Measurements from ENCODE around the gene CSF1R. TPM values are rescaled to one million over a fixed set of nuclear protein-coding genes. Genes with fewer than 3 reads are reported as not detected.

The CSF1R gene
- total RNA-seq, 1 donor from 2014 or later, result not detected

- TF ChIP-seq CTCF (IDR thresholded peaks at IDR 0.05; ENCODE audit: partially characterized antibody, unreplicated experiment), result no peak
- H3K4me3 Mint-ChIP-seq (ENCODE audit: unreplicated experiment), result no peak overlapping the region
- H3K27ac Mint-ChIP-seq (ENCODE audit: unreplicated experiment), result no peak overlapping the region
These were observed 8.2 kb downstream of the CSF1R start for GRCh38 chr5:150077996-150078801.

GRCh38 chr5:150077060-150077459 lies 9.3 kb downstream of the CSF1R start:
- Mint-ChIP-seq H3K4me1 (ENCODE audit: low read depth, unreplicated experiment) (no peaks in the 10 kb centered on the region), H3K36me3 (ENCODE audit: unreplicated experiment) (peaks cover 4% of the 10 kb centered on the region), H3K4me3 (ENCODE audit: unreplicated experiment) (no peak overlapping the region), H3K27ac (ENCODE audit: unreplicated experiment) (no peak overlapping the region), H3K27me3 (ENCODE audit: unreplicated experiment) (peaks cover 3% of the 10 kb centered on the region), H3K9me3 (ENCODE audit: unreplicated experiment) (peaks cover 2% of the 10 kb centered on the region)
- no peak for DNase-seq
- TF ChIP-seq CTCF (IDR thresholded peaks at IDR 0.05; ENCODE audit: partially characterized antibody, unreplicated experiment), result no peak

More at GRCh38 chr5:150077996-150078801, 8.2 kb downstream of the CSF1R start:
- Mint-ChIP-seq H3K9me3 (ENCODE audit: unreplicated experiment) (peaks cover 2% of the 10 kb centered on the region), H3K4me1 (ENCODE audit: low read depth, unreplicated experiment) (no peaks in the 10 kb centered on the region), H3K36me3 (ENCODE audit: unreplicated experiment) (no peaks in the 10 kb centered on the region), H3K27me3 (ENCODE audit: unreplicated experiment) (peaks cover 3% of the 10 kb centered on the region)
- no peak for DNase-seq

- peaks cover 3% of the 10 kb centered on the region for H3K27me3 Mint-ChIP-seq (ENCODE audit: unreplicated experiment)
- no peak for DNase-seq
- no peak for TF ChIP-seq CTCF (IDR thresholded peaks at IDR 0.05; ENCODE audit: partially characterized antibody, unreplicated experiment)
- H3K4me3 Mint-ChIP-seq (ENCODE audit: unreplicated experiment), result no peak overlapping the region
- H3K4me1 Mint-ChIP-seq (ENCODE audit: low read depth, unreplicated experiment), result no peaks in the 10 kb centered on the region
- H3K27ac Mint-ChIP-seq (ENCODE audit: unreplicated experiment), result no peak overlapping the region
- H3K9me3 Mint-ChIP-seq (ENCODE audit: unreplicated experiment), result no peaks in the 10 kb centered on the region
- peaks cover 4% of the 10 kb centered on the region for H3K36me3 Mint-ChIP-seq (ENCODE audit: unreplicated experiment)
These were observed 10.5 kb downstream of the CSF1R start for GRCh38 chr5:150075806-150076205.

GRCh38 chr5:150075233-150075632 lies 11.1 kb downstream of the CSF1R start:
- no peak overlapping the region for H3K4me3 Mint-ChIP-seq (ENCODE audit: unreplicated experiment)

More at GRCh38 chr5:150075233-150075632, 11.1 kb downstream of the CSF1R start:
- no peak overlapping the region for H3K27ac Mint-ChIP-seq (ENCODE audit: unreplicated experiment)
- no peaks in the 10 kb centered on the region for H3K4me1 Mint-ChIP-seq (ENCODE audit: low read depth, unreplicated experiment)
- peaks cover 3% of the 10 kb centered on the region for H3K27me3 Mint-ChIP-seq (ENCODE audit: unreplicated experiment)
- no peak for TF ChIP-seq CTCF (IDR thresholded peaks at IDR 0.05; ENCODE audit: partially characterized antibody, unreplicated experiment)
- no peaks in the 10 kb centered on the region for H3K9me3 Mint-ChIP-seq (ENCODE audit: unreplicated experiment)
- H3K36me3 Mint-ChIP-seq (ENCODE audit: unreplicated experiment), result peaks cover 4% of the 10 kb centered on the region
- no peak for DNase-seq
